Endothelial cell (in vitro differentiated cells): Measurements from ENCODE around the gene RNU5B-1. TPM values are rescaled to one million over a fixed set of nuclear protein-coding genes. Genes with fewer than 3 reads are reported as not detected.
A peak's percentile ranks its signal among the peaks of the same experiment; 100 is the strongest.

Source experiments
- DNase-seq: peaks from one replicate; pipeline ENCODE4 v3.0.0; 2021; ENCODE audit warnings: low spot score
- H3K27ac Mint-ChIP-seq: one replicate; pipeline ENCODE4 v1.8.0; 2021; ENCODE audit warnings: mixed read lengths, inconsistent platforms; ENCODE audit not compliant: unreplicated experiment
- H3K27me3 Mint-ChIP-seq: one replicate; pipeline ENCODE4 v1.8.0; 2021; ENCODE audit warnings: mild to moderate bottlenecking, moderate library complexity, mixed read lengths, inconsistent platforms; ENCODE audit not compliant: unreplicated experiment
- H3K36me3 Mint-ChIP-seq: one replicate; pipeline ENCODE4 v1.8.0; 2021; ENCODE audit warnings: mild to moderate bottlenecking, low read depth, mixed read lengths, inconsistent platforms; ENCODE audit not compliant: unreplicated experiment
- H3K4me1 Mint-ChIP-seq: one replicate; pipeline ENCODE4 v1.8.0; 2021; ENCODE audit warnings: mild to moderate bottlenecking, mixed read lengths, inconsistent platforms; ENCODE audit not compliant: unreplicated experiment
- H3K4me3 Mint-ChIP-seq: one replicate; pipeline ENCODE4 v1.8.0; 2021; ENCODE audit warnings: mild to moderate bottlenecking, mixed read lengths, inconsistent platforms; ENCODE audit not compliant: unreplicated experiment
- H3K9me3 Mint-ChIP-seq: one replicate; pipeline ENCODE4 v1.8.0; 2021; ENCODE audit warnings: mixed read lengths, inconsistent platforms; ENCODE audit not compliant: unreplicated experiment
- total RNA-seq: library from RNA; stranded (reverse); fragmentation: NEBNext Ultra II Directional; extraction: Animal tissue kit (Norgen Biotek cat#: 25700); gene quantifications from one replicate; pipeline ENCODE4 v1.2.1, GENCODE V29; 2021; ENCODE audit not compliant: unreplicated experiment
- TF ChIP-seq, protein P1 (sequence below): fragments of 200-600 bp; sonication (generic); IDR thresholded peaks from one replicate; pipeline ENCODE4 v1.5.0; 2021; ENCODE audit warnings: antibody characterized with exemption; ENCODE audit not compliant: unreplicated experiment

The RNU5B-1 gene
- total RNA-seq, 1 donor from 2014 or later: not detected

- Mint-ChIP-seq H3K36me3 (peaks cover 4% of the 10 kb centered on the region), H3K9me3 (no peaks in the 10 kb centered on the region), H3K4me3 (no peak overlapping the region), H3K4me1 (no peaks in the 10 kb centered on the region), H3K27ac (no peak overlapping the region), H3K27me3 (peaks cover 8% of the 10 kb centered on the region)
- TF ChIP-seq, protein P1, sequence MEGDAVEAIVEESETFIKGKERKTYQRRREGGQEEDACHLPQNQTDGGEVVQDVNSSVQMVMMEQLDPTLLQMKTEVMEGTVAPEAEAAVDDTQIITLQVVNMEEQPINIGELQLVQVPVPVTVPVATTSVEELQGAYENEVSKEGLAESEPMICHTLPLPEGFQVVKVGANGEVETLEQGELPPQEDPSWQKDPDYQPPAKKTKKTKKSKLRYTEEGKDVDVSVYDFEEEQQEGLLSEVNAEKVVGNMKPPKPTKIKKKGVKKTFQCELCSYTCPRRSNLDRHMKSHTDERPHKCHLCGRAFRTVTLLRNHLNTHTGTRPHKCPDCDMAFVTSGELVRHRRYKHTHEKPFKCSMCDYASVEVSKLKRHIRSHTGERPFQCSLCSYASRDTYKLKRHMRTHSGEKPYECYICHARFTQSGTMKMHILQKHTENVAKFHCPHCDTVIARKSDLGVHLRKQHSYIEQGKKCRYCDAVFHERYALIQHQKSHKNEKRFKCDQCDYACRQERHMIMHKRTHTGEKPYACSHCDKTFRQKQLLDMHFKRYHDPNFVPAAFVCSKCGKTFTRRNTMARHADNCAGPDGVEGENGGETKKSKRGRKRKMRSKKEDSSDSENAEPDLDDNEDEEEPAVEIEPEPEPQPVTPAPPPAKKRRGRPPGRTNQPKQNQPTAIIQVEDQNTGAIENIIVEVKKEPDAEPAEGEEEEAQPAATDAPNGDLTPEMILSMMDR: no peak
- DNase-seq: no peak
These were observed 26.0 kb upstream of the RNU5B-1 start for GRCh38 chr15:65278480-65278879.

GRCh38 chr15:65285291-65286068, 19.0 kb upstream of the RNU5B-1 start:
- TF ChIP-seq, protein P1: no peak
- DNase-seq: no peak
- Mint-ChIP-seq H3K27ac (peak overlapping the region; percentile 42), H3K27me3 (peaks cover 6% of the 10 kb centered on the region), H3K9me3 (no peaks in the 10 kb centered on the region), H3K36me3 (no peaks in the 10 kb centered on the region), H3K4me1 (peaks cover 11% of the 10 kb centered on the region), H3K4me3 (peak overlapping the region; percentile 86)

DNA sequence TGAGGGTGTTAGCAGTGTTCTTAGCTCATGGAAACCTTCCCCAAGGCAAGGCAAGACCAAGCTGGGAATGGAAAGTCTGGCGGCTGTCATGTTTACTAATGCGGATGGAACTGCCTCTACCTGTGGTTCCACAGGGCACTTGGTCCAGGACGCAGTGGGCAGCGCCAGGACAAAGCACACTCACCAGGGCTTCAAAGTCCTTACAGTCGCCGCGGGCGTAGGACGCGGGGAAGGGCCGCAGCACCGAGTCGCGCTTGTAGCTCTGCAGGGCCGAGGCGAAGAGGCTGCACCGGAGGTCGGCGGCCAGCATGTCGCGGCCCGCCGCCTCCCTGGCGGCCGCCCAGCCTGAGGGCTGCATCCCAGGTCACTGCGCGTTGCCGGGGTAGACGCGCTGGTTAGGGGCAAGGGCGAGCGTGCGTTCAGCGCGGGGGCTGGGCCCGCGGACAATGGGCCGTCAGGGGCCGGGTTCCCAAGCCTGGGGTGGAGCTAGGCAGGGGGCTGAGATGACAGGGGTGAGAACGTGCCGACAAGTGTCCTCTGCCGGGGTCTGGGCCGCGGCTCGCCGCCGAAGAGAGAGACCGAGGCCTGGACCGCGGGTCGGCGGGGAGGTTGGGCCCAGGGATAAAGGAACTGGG, 18.3 kb upstream of the RNU5B-1 start:
- H3K36me3 Mint-ChIP-seq: no peaks in the 10 kb centered on the region
- peak overlapping the region; percentile 86 for H3K4me3 Mint-ChIP-seq
- DNase-seq: peak; percentile 43
- no peaks in the 10 kb centered on the region for H3K9me3 Mint-ChIP-seq
- H3K4me1 Mint-ChIP-seq: peaks cover 11% of the 10 kb centered on the region
- TF ChIP-seq, protein P1: no peak
- no peak overlapping the region for H3K27ac Mint-ChIP-seq
- H3K27me3 Mint-ChIP-seq: peaks cover 4% of the 10 kb centered on the region

- no peaks in the 10 kb centered on the region for H3K36me3 Mint-ChIP-seq
- H3K9me3 Mint-ChIP-seq: no peaks in the 10 kb centered on the region
- H3K4me1 Mint-ChIP-seq: peaks cover 11% of the 10 kb centered on the region
- peaks cover 4% of the 10 kb centered on the region for H3K27me3 Mint-ChIP-seq
- H3K4me3 Mint-ChIP-seq: peak within 1 kb of the TSS; percentile 86
- TF ChIP-seq, protein P1: no peak
- peak; percentile 83 for DNase-seq
- peak within 1 kb of the TSS; percentile 42 for H3K27ac Mint-ChIP-seq
These were observed 17.6 kb upstream of the RNU5B-1 start, which contains the start of gene PARP16 for GRCh38 chr15:65286704-65287519. Gene PARP16 (minus strand): TSS chr15:65286883. CDS start chr15:65286426, 457 bp downstream.
